GM21717 (cell line): Measurements from ENCODE around the gene SPOCK2.

Experiments used
- ATAC-seq: cut with Tn5 transposase; IDR thresholded peaks from one replicate; pipeline ENCODE4 v1.9.1; 2021; ENCODE audit warnings: mild to moderate bottlenecking, moderate library complexity; ENCODE audit not compliant: unreplicated experiment

The SPOCK2 gene

DNA sequence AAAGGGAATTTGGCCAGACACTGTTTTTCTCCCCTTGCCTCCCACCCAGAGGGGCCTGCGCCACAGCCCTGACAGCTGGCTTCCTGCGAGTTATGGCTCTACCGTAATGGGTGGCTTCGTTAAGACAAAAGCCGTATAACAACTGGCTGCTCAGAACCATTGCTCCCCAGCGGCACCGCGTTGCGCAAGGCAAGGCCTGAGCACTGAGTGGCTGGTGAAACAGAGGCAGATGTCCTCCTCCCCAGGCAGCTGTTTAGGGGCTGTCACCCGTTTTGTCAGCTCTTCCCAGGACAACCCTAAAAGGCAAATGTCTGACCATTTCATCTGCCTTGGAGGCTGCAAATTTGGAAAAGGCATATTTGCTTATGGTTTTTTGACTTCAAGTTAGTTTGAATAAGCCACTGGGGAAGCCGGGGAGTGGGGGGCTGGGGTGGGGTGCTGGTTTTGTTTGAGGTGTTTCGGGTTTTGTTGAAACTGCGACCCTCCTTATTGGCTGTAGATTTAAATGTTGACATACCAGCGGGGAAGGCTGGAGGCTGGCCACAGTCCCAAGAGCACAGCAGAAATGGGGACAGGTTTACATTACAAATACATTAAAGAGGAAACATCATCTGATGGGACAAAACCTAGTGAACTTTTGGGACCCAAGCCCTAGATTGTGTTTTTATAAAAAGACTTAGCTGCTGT lies 681 bp upstream of the SPOCK2 start:
- ATAC-seq = no peak

DNA sequence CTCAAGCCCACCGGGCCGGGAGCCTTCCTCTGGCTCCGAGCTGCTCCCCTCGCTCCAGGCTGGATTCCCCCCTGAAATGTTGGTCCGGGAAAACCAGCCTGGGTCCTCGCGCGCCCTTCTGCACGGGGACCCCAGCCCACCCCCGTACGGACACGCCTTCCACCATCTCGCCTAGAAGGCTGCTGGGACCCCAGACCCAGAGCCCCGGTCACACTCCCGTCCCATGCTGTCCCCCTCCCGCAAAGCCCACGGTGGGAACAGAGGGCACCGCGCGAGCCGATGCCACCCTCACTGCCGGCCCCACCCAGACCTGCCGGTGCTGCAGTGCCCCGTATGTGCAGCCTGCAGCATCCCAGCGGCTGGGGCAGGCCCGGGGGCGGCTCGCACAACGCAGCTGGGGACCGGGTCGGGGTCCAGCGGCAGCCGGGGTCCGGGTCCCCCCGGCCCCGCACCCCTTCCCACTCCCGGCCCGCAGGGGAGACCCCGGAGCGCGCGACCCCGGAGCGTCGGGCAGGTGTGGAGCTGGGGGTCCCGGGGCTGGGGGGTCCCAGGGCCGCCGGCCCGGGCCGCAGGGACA lies 871 bp downstream of the SPOCK2 start:
- no peak for ATAC-seq

DNA sequence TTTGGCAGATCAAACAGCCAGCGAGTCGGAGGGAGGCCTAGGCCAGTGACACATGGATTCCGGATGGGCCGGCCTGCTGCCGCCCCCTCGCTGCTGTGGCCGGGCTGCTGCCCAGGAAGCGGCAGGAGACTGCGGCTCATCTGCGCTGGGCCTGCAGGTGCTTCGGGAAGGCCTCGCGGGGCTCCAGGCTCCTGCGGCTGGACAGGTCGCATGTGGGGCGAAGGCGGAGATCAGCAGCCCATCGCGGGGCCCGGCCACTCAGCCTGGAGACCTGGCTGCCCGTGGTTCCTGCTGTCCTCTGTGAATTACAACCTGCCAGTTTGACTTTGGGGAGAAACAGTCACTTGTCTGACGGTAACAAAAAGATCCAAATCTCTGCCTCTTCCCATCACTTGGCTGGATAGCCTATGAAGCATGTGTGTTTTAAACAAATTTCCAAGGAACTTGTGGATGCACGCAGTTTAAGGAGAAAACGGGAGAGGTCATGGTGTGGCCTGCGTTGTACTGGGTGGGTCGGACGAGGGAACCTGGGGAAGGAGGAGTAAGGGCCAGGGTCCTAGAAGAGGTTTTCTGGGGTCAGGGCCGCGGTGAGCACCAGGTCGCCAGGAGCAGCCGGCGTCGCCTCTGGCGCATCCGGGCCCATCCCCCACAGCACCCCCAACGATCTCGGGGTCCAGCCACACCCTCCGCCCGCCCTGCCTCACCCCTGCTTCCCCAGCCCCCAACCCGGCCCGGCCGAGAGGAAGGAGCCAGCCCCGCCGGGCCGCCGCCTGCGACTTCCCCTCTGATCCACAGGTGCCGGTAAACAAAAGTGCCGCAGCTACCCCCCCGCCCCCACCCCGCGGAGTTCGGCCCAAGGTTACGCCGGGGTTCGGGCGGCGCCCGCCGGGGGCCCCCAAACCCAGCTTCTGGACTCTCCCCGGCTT lies 1.6 kb downstream of the SPOCK2 start:
- ATAC-seq = no peak

DNA sequence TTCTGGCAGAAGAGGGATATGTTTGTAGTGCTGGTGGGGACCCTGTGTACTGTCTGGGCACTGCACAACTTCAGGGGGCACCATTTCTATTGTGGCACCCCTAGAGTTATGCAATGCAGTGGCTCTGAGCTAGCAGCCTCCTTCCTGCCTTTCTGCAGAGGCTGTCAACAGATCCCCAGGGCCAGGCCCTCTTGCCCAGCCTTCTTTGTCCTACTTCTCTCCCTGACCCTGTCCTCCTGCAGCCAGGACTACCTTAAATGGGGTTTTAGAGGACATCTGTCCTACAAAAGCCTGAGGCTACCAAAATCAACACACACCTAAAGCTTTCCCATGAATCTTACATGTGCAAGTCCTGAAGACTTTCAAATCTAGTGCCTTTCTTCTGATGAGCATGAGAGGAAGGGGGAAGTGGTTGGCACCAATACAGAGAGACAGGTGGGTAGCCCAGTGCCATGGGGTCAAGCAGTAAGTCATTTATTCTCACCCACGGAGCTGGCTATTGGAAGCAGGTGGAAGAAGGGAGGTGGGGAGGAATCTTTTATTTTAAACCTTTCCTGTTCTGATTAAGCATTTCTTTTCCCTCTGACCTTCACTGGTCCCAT lies 2.4 kb downstream of the SPOCK2 start:
- no peak for ATAC-seq

DNA sequence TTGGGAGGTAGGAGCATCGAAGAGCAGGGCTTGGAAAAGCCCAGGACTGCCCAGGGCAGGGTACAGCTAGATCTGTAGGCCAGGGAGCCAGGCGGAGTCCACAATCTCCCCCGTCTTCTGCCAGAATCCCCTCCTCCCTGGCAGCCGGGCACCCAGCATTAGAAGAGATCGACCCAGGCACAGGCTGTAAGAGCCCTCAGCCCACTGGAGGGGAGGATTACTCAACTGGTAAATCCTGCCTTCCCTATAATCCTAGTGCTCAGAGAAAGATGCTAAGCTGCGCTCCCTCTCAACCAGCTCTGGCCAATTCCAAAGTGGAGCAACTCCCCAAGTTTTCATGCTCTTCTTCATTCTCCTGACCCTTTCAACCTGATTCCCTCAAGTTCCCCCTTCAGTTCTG lies 3.2 kb downstream of the SPOCK2 start:
- no peak for ATAC-seq

DNA sequence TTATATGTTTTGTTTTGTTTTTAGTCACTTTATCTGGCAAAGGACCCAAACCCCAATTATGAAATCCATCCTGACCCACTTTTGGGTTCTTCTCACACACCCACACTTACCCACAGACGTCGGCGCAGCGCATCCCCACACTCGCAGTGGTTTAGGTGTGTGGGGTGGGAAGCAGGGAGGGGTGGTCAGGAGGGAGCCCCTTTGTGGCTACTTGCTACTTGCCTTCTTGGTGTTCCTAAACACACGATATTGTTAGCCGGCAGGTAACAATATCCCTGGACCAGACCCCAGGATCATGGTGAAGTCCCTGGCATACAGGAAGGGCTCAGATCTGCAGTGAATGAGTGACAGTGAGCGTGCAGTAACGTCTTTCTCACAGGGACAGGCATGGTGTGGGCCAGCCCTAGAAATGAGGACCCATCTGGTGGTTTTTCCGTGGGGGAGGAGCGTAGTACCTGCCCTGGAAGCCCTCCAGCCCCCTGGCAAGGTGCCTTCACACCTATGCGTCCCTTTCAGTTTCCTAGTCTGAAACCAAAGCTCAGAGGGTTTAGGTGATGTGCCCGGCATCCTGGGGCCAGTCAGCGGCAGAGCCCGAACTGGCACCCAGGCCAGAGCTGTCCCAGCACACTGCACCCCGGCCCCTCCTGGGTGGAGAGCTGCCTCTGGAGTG lies 4.4 kb downstream of the SPOCK2 start:
- no peak for ATAC-seq

DNA sequence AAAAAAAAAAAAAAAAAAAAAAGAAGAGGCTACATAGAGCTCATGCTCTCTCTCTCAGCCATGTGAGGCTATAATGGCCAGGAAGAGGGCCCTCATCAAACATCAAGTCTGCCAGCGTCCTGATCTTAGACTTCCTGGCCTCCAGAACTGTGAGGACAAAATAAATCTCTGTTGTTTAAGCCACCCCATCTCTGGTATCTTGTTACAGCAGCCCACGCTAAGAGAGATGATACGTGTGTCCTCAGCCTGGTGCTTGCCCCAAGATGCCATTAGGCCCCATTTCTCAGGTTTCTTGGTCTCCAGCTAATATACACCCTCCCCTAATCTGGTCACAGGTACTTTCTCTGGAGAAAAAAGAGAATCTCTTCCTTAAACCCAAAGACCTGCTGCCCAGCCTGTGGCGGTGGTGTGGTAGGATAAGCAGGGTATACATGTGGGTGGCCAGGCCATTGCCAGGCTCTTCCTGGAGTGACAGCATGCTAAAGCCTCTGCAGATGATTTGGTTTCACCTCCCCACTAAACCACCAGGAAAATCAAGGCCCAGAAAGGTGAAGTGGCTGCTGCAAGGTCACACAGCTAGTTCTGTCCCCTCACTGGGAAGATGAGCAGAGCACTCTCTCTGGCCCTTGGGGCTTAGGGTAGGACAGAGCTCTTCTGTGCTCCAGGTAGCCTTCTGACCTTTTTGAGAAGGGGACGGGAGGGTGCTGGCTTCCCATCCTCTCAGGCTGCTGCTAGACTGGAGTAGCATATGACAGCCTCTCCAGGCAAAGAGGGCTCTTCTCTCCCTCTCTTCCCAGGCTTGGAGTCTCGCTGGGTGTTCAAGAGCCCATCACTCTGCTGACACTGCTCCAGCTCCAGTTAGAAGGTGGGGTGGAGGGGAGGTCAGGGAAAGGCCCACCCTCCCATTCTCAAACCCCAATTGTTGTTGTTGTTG lies 5.2 kb downstream of the SPOCK2 start:
- no peak for ATAC-seq

DNA sequence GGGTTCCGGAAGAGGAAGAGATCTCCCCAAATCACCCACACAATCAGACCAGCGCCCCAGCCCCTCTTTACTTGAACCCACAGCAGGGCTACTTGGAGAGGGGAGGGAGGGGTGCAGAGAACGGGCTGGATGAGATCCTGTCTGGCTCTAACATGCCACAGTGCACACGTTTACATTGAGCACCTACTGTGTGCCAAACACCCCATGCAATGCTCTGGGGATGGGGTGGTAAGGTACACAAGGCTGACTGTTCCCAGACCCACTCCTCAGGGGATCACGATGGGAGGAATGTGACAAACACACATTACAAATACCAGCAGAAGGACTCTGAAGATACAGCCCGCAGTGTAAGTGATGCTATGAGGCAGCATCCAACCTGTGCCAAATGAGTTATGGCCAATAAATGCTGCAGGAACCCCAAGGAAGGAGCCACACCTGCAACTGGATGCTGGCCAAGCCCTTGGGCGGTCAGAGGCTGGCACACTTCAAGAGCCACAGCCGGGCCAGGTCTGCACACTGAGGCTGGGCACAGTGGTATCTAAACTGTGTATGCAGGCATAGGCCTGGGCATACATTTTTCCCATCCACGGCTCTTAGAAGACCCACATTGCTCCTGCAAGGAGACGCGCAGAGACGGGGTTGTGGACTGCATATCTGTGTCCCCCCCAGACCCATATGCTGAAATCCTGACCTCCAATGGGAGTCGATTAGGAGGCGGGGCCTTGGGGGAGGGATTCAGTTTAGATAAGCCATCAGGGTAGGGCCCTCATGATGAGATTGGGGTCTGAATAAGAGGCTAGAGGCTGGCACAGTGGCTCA lies 6.4 kb downstream of the SPOCK2 start:
- no peak for ATAC-seq

DNA sequence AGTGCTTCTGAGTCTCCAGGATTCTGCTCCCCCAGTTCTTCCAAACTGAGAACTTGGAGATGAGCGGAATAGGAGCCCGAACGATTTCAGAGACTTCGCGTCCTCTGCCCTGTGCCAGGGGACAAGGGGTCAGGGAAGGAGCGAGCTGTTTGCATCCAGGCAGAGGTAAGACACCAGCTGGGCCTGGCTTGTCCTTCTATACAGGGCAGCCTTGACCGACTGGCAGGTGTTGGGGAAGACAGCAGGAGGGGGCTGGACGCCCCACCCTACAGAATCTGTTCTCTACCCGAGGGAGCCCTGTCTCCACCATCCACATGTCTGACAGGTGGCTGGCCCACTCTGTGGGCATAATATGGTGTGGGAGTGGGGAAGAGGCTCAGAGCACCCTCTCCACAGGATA lies 7.1 kb downstream of the SPOCK2 start:
- no peak for ATAC-seq

DNA sequence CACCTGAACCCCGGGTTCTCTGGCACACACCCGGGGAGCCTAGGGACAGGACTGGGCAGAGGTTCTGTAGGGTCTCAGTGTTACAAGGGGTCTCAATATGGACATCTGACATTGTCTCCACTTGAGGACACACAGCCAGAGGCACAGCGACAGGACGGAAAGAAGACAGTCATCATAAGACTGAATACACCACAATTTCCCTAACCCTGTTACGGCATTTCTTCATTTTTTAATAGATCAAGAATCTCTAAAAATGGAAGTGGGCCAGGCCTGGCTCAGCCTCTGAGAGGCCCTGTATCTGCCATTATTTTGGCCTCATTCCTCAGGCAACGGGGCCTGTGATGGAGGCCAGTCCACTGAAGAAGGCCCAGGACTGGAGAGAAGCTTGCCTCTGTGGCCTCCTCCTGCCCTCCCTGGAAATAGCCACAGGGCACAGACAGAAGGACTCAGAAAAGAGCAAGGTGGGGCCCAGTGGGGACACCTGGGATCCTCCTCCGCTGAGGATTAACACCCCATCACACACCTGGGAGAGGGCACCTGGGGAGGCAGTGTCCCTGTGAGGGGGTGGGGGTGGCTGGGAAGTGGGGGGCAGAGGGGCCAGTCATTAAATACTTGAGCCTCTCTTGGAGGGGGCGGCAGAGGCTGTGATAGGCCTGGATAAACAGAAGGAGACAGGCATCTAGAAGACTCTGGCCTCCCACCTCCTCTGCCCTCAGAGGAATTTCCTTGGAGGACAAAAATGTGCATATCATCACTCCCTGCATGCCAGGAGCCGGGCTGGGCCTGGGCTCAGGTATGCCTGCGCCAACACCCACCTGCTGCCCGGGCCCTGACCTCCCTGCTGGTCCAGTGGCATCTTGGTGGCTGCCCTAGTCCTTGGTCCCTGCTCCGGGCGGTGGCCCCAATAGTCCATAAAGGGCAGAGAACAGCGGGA lies 8.0 kb downstream of the SPOCK2 start:
- no peak for ATAC-seq

DNA sequence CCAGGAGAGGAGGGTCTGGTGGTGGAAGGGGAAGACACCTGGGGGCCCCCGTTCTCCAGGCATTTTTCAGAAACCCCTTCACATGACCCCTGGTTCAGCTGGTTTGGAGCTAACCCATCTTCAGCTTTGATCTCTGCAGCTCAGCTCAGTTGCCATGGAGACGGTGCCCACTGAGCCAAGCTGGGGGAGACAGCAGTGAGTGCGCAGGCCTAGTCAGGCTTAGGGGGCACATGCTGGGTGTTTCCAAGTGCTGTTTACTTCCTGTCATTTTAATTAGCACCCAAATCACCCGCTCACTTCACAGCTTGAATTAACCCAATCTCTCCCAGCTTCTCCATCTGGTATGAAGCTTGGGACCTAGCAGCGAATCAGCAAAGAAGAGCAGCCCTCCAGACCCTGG lies 9.0 kb downstream of the SPOCK2 start:
- ATAC-seq = no peak

DNA sequence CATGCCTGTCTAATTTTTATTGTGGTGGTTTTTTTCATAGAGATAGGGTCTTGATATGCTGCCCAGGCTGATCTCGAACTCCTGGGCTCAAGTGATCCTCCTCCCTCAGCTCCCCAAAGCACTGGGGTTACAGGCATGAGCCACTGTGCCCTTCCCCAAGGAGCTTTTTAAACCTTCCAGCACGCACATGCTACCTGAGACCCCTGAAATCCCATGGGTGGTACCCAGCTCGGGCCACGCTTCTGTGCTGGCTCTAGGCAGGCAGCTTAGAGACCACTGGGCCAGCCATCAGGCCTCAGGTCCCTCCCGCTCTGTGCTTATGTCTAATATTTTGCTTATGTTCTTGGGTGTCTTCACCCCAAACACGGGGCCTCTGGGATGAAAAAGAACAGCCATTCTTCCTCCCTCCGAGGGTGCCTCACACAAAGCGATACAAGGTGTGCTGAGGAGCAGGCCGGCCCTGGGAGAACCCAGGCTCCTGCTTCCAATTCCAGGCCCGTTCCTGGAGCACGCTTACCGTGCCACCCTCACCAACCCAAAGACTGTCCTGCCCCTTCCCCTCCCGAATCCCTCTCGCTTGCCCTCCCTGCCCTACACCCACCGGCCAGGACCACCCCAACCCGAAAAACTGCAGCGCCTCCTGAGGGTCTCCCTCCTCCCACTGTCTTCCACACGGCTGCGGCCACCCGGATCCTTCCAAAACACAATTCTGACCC lies 10.9 kb downstream of the SPOCK2 start:
- ATAC-seq = no peak

DNA sequence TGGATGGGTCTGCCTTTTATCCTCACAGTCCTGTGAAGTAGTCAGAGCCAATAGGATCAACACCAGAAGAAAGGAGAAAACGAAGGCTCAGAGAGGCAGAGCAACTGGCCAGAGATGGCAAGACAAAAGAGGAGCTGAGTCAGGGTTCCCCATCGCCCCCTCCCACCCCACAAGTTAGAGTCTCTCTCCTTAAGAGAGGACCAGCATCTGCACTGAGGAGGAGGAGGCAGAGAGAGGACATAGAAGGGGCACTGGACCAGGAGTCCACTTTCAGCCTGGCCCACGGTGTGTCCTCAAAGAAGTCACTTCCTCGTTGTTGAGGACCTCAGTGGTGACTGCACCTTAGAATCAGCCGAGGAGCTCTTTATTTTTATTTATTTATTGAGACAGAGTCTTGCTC lies 11.6 kb downstream of the SPOCK2 start:
- ATAC-seq = no peak

DNA sequence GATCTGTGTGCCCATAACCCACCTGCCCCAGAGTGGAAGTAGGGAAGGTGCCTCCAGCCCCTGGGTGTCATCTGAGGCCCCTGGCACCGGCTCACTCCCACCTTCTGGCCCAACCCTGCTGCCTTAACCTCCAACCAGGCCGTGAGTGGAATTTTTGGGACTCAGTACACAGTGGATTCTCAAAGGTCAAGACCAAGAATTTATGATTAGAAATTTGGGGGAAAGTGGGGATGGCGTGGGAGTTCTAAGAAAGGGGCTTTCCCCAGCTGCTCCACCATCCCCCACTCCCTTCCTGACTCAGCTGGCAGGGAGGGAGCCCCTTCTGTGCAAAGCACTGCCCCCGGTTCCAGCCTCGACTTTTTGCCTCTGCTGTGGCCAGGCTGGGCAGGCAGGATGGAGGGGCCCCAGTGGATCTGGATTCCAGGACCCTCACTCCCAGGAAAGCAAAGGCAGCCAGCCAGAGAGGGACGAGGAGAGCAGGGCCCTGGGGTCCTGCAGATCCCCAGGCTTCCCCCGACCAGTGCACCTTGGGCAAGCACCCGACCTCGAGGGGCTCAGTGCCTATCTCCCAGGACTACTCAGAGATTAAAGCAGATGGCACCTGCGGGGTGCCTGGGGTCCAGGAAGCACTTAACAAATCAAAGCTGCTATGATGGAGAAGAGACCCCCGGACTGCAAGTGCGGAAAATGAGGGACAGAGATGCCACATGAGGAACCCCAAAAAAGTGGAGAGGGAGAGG lies 12.8 kb downstream of the SPOCK2 start:
- ATAC-seq = no peak

DNA sequence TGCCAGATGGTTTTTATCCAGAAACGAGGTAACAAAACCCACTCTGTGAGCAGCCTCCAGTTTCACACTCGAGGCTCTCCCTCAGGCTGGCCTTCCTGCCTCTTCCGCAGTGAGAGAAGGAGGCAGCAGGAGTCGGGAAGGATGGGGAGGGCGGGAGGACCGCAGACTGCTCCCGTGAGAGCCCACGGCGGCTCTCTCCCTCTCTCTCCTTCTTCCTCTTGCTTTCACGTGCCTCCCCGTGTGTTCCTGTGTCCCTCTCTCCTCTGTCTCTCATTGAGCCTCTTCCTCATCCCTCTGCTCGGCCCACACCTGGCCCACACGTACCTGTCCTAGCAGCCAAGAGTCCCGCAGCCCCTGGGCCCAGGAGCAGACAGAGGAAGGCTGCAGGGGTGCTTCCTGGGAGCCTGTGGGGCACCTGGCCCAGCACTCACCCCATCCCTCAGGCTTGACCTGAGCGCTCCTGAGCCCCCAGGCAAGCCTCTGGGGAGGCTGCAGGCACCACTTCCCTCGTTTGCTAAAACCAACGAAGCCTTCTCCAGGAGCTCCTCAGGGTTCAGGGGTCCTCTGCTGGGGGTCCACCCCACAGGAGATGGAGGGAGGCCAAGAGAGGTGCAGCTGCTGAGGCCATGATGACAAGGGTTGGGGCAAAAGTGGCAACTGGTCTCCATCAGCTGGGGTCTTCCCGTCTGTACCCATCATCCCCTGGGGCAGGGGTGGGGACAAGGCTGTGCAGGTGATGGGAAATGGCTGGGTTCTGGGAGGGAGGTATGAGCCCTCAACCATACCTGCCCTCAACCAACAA lies 13.6 kb downstream of the SPOCK2 start:
- no peak for ATAC-seq
